MM.1S (cell line): Measurements from ENCODE around the gene FRAS1.

Experiments used
- DNase-seq: peaks from one replicate; pipeline ENCODE4 v3.0.0-alpha.2; 2015
- H2AFZ ChIP-seq: fragments of 300-600 bp; sonication (generic); 2 replicates; pipeline ENCODE4 v1.6.0; 2016; ENCODE audit warnings: antibody characterized with exemption, low read length
- H3F3A ChIP-seq: fragments of 300-600 bp; sonication (generic); 2 replicates; pipeline ENCODE4 v1.6.1; 2016; ENCODE audit warnings: mild to moderate bottlenecking, antibody characterized with exemption, low read length, moderate library complexity, mixed read lengths; ENCODE audit not compliant: insufficient read depth
- H3K27ac ChIP-seq: fragments of 300-600 bp; sonication (generic); 2 replicates; pipeline ENCODE4 v1.5.1; 2016; ENCODE audit warnings: mild to moderate bottlenecking, low read length
- H3K27me3 ChIP-seq: fragments of 300-600 bp; sonication (generic); replicated peaks from 2 replicates; pipeline ENCODE4 v1.6.0; 2016; ENCODE audit warnings: low read length; ENCODE audit not compliant: insufficient read depth
- H3K36me3 ChIP-seq: fragments of 300-600 bp; sonication (generic); replicated peaks from 2 replicates; pipeline ENCODE4 v1.6.1; 2016; ENCODE audit warnings: mild to moderate bottlenecking, low read length, mixed read lengths; ENCODE audit not compliant: insufficient read depth
- H3K4me1 ChIP-seq: fragments of 300-600 bp; sonication (generic); 2 replicates; pipeline ENCODE4 v1.6.1; 2016; ENCODE audit warnings: low read length, mixed read lengths
- H3K4me2 ChIP-seq: fragments of 300-600 bp; sonication (generic); 2 replicates; pipeline ENCODE4 v1.6.0; 2016; ENCODE audit warnings: low read depth, low read length
- H3K4me3 ChIP-seq: fragments of 300-600 bp; sonication (generic); 2 replicates; pipeline ENCODE4 v1.5.1; 2016; ENCODE audit warnings: low read length, mixed read lengths
- H3K79me2 ChIP-seq: fragments of 300-600 bp; sonication (generic); 2 replicates; pipeline ENCODE4 v1.6.1; 2016; ENCODE audit warnings: mixed run types, low read length, mixed read lengths
- H3K9ac ChIP-seq: fragments of 300-600 bp; sonication (generic); 2 replicates; pipeline ENCODE4 v1.6.1; 2016; ENCODE audit warnings: low read length, mixed read lengths
- H3K9me2 ChIP-seq: fragments of 300-600 bp; sonication (generic); replicated peaks from 2 replicates; pipeline ENCODE4 v1.6.1; 2016; ENCODE audit warnings: mild to moderate bottlenecking, low read length, mixed read lengths; ENCODE audit not compliant: insufficient read depth
- H3K9me3 ChIP-seq: fragments of 300-600 bp; sonication (generic); replicated peaks from 2 replicates; pipeline ENCODE4 v1.6.1; 2016; ENCODE audit warnings: mild to moderate bottlenecking, low read length, mixed read lengths; ENCODE audit not compliant: insufficient read depth
- H4K20me1 ChIP-seq: fragments of 300-600 bp; sonication (generic); 2 replicates; pipeline ENCODE4 v1.6.1; 2016; ENCODE audit warnings: mild to moderate bottlenecking, low read length, moderate library complexity, mixed read lengths; ENCODE audit not compliant: insufficient read depth
- CTCF ChIP-seq: fragments of 300-600 bp; sonication (generic); IDR thresholded peaks from 2 replicates; pipeline ENCODE4 v1.5.1; 2016; ENCODE audit warnings: antibody characterized with exemption, low read length, mixed read lengths
- EZH2 ChIP-seq: fragments of 300-600 bp; sonication (generic); optimal IDR thresholded peaks from 2 replicates; pipeline ENCODE3; 2017; ENCODE audit warnings: low read depth, mild to moderate bottlenecking, antibody characterized with exemption, low read length, mixed read lengths
- EZH2phosphoT487 ChIP-seq: fragments of 300-600 bp; sonication (generic); IDR thresholded peaks from 2 replicates; pipeline ENCODE4 v1.6.1; 2018; ENCODE audit warnings: antibody characterized with exemption, low read length

Gene FRAS1

GRCh38 chr4:78396613-78397291, 339.6 kb downstream of the FRAS1 start:
- no peak overlapping the region for H3K4me3 ChIP-seq
- no peaks in the 10 kb centered on the region for H3K9me2 ChIP-seq
- no peaks in the 10 kb centered on the region for H3K4me1 ChIP-seq
- DNase-seq: no peak
- no peaks in the 10 kb centered on the region for H3K27me3 ChIP-seq
- no peak overlapping the region for H3K9ac ChIP-seq
- no peaks in the 10 kb centered on the region for H3K36me3 ChIP-seq
- no peak overlapping the region for H3K27ac ChIP-seq
- no peaks in the 10 kb centered on the region for H3F3A ChIP-seq
- no peak overlapping the region for H3K4me2 ChIP-seq
- no peak overlapping the region for H2AFZ ChIP-seq
- no peaks in the 10 kb centered on the region for H3K79me2 ChIP-seq
- TF ChIP-seq EZH2phosphoT487 (no peak), EZH2 (no peak)
- no peaks in the 10 kb centered on the region for H3K9me3 ChIP-seq
- H4K20me1 ChIP-seq: no peaks in the 10 kb centered on the region

- no peak overlapping the region for H3K9ac ChIP-seq
Measured at GRCh38 chr4:78397292-78397630, 340.1 kb downstream of the FRAS1 start.

GRCh38 chr4:78409612-78410202, 352.6 kb downstream of the FRAS1 start:
- H3K9me2 ChIP-seq: no peaks in the 10 kb centered on the region
- no peaks in the 10 kb centered on the region for H3K27me3 ChIP-seq
- no peak for DNase-seq
- no peaks in the 10 kb centered on the region for H3K79me2 ChIP-seq
- no peak overlapping the region for H3K9ac ChIP-seq
- no peak overlapping the region for H2AFZ ChIP-seq
- H3K36me3 ChIP-seq: no peaks in the 10 kb centered on the region
- no peak overlapping the region for H3K27ac ChIP-seq
- TF ChIP-seq EZH2phosphoT487 (no peak), CTCF (no peak), EZH2 (no peak)
- H3K9me3 ChIP-seq: no peaks in the 10 kb centered on the region
- no peaks in the 10 kb centered on the region for H3K4me1 ChIP-seq
- H4K20me1 ChIP-seq: no peaks in the 10 kb centered on the region
- no peaks in the 10 kb centered on the region for H3F3A ChIP-seq
- no peak overlapping the region for H3K4me2 ChIP-seq
- no peak overlapping the region for H3K4me3 ChIP-seq

More at GRCh38 chr4:78397292-78397630, 340.1 kb downstream of the FRAS1 start:
- Histone ChIP-seq H3K79me2 (no peaks in the 10 kb centered on the region), H3K27me3 (no peaks in the 10 kb centered on the region), H4K20me1 (no peaks in the 10 kb centered on the region), H3F3A (no peaks in the 10 kb centered on the region), H3K36me3 (no peaks in the 10 kb centered on the region), H3K4me2 (no peak overlapping the region), H3K4me1 (no peaks in the 10 kb centered on the region), H2AFZ (no peak overlapping the region), H3K9me3 (no peaks in the 10 kb centered on the region), H3K9me2 (no peaks in the 10 kb centered on the region), H3K27ac (no peak overlapping the region), H3K4me3 (no peak overlapping the region)
- no peak for DNase-seq
- TF ChIP-seq EZH2phosphoT487: no peak
- TF ChIP-seq EZH2: no peak
- no peak for TF ChIP-seq CTCF

GRCh38 chr4:78410225-78410624, 353.1 kb downstream of the FRAS1 start:
- Histone ChIP-seq H3K4me2 (no peak overlapping the region), H3K9me3 (no peaks in the 10 kb centered on the region), H3K9ac (no peak overlapping the region), H3K79me2 (no peaks in the 10 kb centered on the region), H3K27me3 (no peaks in the 10 kb centered on the region), H3K36me3 (no peaks in the 10 kb centered on the region), H2AFZ (no peak overlapping the region), H3K4me3 (no peak overlapping the region), H3K9me2 (no peaks in the 10 kb centered on the region), H3F3A (no peaks in the 10 kb centered on the region), H3K27ac (no peak overlapping the region), H4K20me1 (no peaks in the 10 kb centered on the region), H3K4me1 (no peaks in the 10 kb centered on the region)
- no peak for TF ChIP-seq EZH2phosphoT487
- TF ChIP-seq EZH2: no peak
- no peak for TF ChIP-seq CTCF
- DNase-seq: no peak
